Measurements from ENCODE around the gene ZC3H14. TPM values are rescaled to one million over a fixed set of nuclear protein-coding genes. Genes with fewer than 3 reads are reported as not detected.

The ZC3H14 gene
- total and polyA plus RNA-seq, 2 donors (not counting 1 experiment from before 2014, with no cell fraction given): 31.1 to 47.0 TPM

GRCh38 chr14:88625671-88626070 lies 62.8 kb downstream of the ZC3H14 start:
- no peak overlapping the region for H3K9ac ChIP-seq (ENCODE audit: low read length)
- no peaks in the 10 kb centered on the region for H3K4me1 ChIP-seq (ENCODE audit: control insufficient read depth in 2 of 2, insufficient read depth in 2 of 2, low read length in 2 of 2)
- H3K4me2 ChIP-seq (replicated peaks; ENCODE audit: low read depth, low read length, poor library complexity, severe bottlenecking): no peak overlapping the region
- no peaks in the 10 kb centered on the region for H3K79me2 ChIP-seq (ENCODE audit: control insufficient read depth, insufficient read depth, low read length)
- POLR2A ChIA-PET: no interaction called here
- H3K27me3 Mint-ChIP-seq: no peaks in the 10 kb centered on the region
- no peaks in the 10 kb centered on the region for H3K9me3 ChIP-seq (ENCODE audit: control extremely low read depth in 1 of 3, control insufficient read depth in 2 of 3, insufficient read depth in 1 of 3, low read length in 2 of 3)
- no peak overlapping the region for H3K27ac Mint-ChIP-seq
- CTCF ChIA-PET: no interaction called here
- ATAC-seq (ENCODE audit: low read depth): no peak
- DNase-seq: no peak
- H3K9me3 Mint-ChIP-seq (ENCODE audit: insufficient read depth): no peaks in the 10 kb centered on the region
- no peaks in the 10 kb centered on the region for H3K27me3 ChIP-seq (replicated peaks in 1 of 4; ENCODE audit: control extremely low read depth in 1 of 4, control insufficient read depth in 3 of 4, insufficient read depth in 4 of 4, low read length in 3 of 4)
- no peak overlapping the region for H3K4me3 Mint-ChIP-seq
- H3K36me3 ChIP-seq (replicated peaks in 1 of 2; ENCODE audit: control extremely low read depth in 1 of 2, control insufficient read depth in 1 of 2, extremely low read depth in 1 of 2, insufficient read depth in 2 of 2, low read length in 1 of 2): no peaks in the 10 kb centered on the region
- intact Hi-C loops (cut with micrococcal nuclease): no loop called here
- H4K20me1 ChIP-seq (ENCODE audit: control insufficient read depth, insufficient read depth, low read length, poor library complexity, severe bottlenecking): no peaks in the 10 kb centered on the region
- WGBS (ENCODE audit: insufficient coverage): no CpG with 5 or more reads among the region's 3 CpGs
- no peak overlapping the region for H3K4me3 ChIP-seq (ENCODE audit: control extremely low read depth in 1 of 5, extremely low read depth in 1 of 5, insufficient read depth in 1 of 5, low read depth in 2 of 5, low read length in 4 of 5)
- no peaks in the 10 kb centered on the region for H3K4me1 Mint-ChIP-seq
- TF ChIP-seq EZH2 (IDR thresholded peaks at IDR 0.05; ENCODE audit: borderline replicate concordance, insufficient read depth, low read depth, low read length, poor library complexity, severe bottlenecking) (no peak), CTCF (IDR thresholded peaks at IDR 0.05) (no peak)
- H3K27ac ChIP-seq (ENCODE audit: low read length in 2 of 2): no peak overlapping the region
- H2AFZ ChIP-seq (ENCODE audit: insufficient read depth, low read depth, low read length, poor library complexity, severe bottlenecking): no peak overlapping the region

GRCh38 chr14:88628033-88628432 lies 65.2 kb downstream of the ZC3H14 start:
- Histone ChIP-seq H4K20me1 (ENCODE audit: control insufficient read depth, insufficient read depth, low read length, poor library complexity, severe bottlenecking) (no peaks in the 10 kb centered on the region), H3K27me3 (replicated peaks in 1 of 4; ENCODE audit: control extremely low read depth in 1 of 4, control insufficient read depth in 3 of 4, insufficient read depth in 4 of 4, low read length in 3 of 4) (no peaks in the 10 kb centered on the region), H3K9ac (ENCODE audit: low read length) (no peak overlapping the region), H2AFZ (ENCODE audit: insufficient read depth, low read depth, low read length, poor library complexity, severe bottlenecking) (no peak overlapping the region), H3K27ac (ENCODE audit: low read length in 2 of 2) (no peak overlapping the region), H3K4me2 (replicated peaks; ENCODE audit: low read depth, low read length, poor library complexity, severe bottlenecking) (no peak overlapping the region), H3K79me2 (ENCODE audit: control insufficient read depth, insufficient read depth, low read length) (no peaks in the 10 kb centered on the region), H3K9me3 (ENCODE audit: control extremely low read depth in 1 of 3, control insufficient read depth in 2 of 3, insufficient read depth in 1 of 3, low read length in 2 of 3) (no peaks in the 10 kb centered on the region), H3K36me3 (replicated peaks in 1 of 2; ENCODE audit: control extremely low read depth in 1 of 2, control insufficient read depth in 1 of 2, extremely low read depth in 1 of 2, insufficient read depth in 2 of 2, low read length in 1 of 2) (no peaks in the 10 kb centered on the region), H3K4me3 (ENCODE audit: control extremely low read depth in 1 of 5, extremely low read depth in 1 of 5, insufficient read depth in 1 of 5, low read depth in 2 of 5, low read length in 4 of 5) (no peak overlapping the region), H3K4me1 (ENCODE audit: control insufficient read depth in 2 of 2, insufficient read depth in 2 of 2, low read length in 2 of 2) (no peaks in the 10 kb centered on the region)
- DNase-seq (no peak), ATAC-seq (ENCODE audit: low read depth) (no peak)
- H3K27me3 Mint-ChIP-seq: no peaks in the 10 kb centered on the region
- no peaks in the 10 kb centered on the region for H3K9me3 Mint-ChIP-seq (ENCODE audit: insufficient read depth)
- no peak overlapping the region for H3K4me3 Mint-ChIP-seq
- ChIA-PET POLR2A (no interaction called here), CTCF (no interaction called here)
- no peak overlapping the region for H3K27ac Mint-ChIP-seq
- no peak for TF ChIP-seq CTCF (IDR thresholded peaks at IDR 0.05)
- TF ChIP-seq EZH2 (IDR thresholded peaks at IDR 0.05; ENCODE audit: borderline replicate concordance, insufficient read depth, low read depth, low read length, poor library complexity, severe bottlenecking): no peak
- intact Hi-C loops (cut with micrococcal nuclease): no loop called here
- H3K4me1 Mint-ChIP-seq: no peaks in the 10 kb centered on the region
